Type B pancreatic cell (in vitro differentiated cells): ENCODE measurements around the gene SART1. TPM values are rescaled to one million over a fixed set of nuclear protein-coding genes. Genes with fewer than 3 reads are reported as not detected.

ENCODE experiments used
- DNase-seq: peaks from one replicate; pipeline ENCODE4 v3.0.0; 2021; ENCODE audit warnings: mixed read lengths; ENCODE audit not compliant: unreplicated experiment; ENCODE audit errors: extremely low spot score
- H3K27ac Mint-ChIP-seq: 2 replicates; pipeline ENCODE4 v1.8.0; 2021; ENCODE audit warnings: mild to moderate bottlenecking, mixed read lengths
- H3K27me3 Mint-ChIP-seq: 2 replicates; pipeline ENCODE4 v1.8.0; 2021; ENCODE audit warnings: mixed read lengths
- H3K36me3 Mint-ChIP-seq: 2 replicates; pipeline ENCODE4 v1.8.0; 2021; ENCODE audit warnings: mixed read lengths
- H3K4me1 Mint-ChIP-seq: one replicate; pipeline ENCODE4 v1.8.0; 2021; ENCODE audit warnings: mixed read lengths; ENCODE audit not compliant: unreplicated experiment
- H3K4me3 Mint-ChIP-seq: 2 replicates; pipeline ENCODE4 v1.8.0; 2021; ENCODE audit warnings: mild to moderate bottlenecking, mixed read lengths
- H3K9me3 Mint-ChIP-seq: 2 replicates; pipeline ENCODE4 v1.8.0; 2021; ENCODE audit warnings: mixed read lengths
- CTCF ChIP-seq: fragments of 200-600 bp; sonication (generic); conservative IDR thresholded peaks from 2 replicates; pipeline ENCODE4 v1.5.0; 2021; ENCODE audit warnings: antibody characterized with exemption, mild to moderate bottlenecking
- total RNA-seq: library from RNA; stranded (reverse); gene quantifications from 2 replicates; pipeline ENCODE4 v1.2.1, GENCODE V29; 2021; ENCODE audit warnings: low replicate concordance

Gene SART1
- total RNA-seq, 1 donor from 2014 or later, result 46.0 TPM

- Mint-ChIP-seq H3K27me3 (no peaks in the 10 kb centered on the region), H3K9me3 (no peaks in the 10 kb centered on the region), H3K4me1 (peaks cover 20% of the 10 kb centered on the region), H3K4me3 (peak overlapping the region; percentile 96), H3K27ac (peak overlapping the region; percentile 96), H3K36me3 (peaks cover 14% of the 10 kb centered on the region)
- no peak for DNase-seq
- TF ChIP-seq CTCF, result no peak
Measured at GRCh38 chr11:65960824-65961266, 689 bp upstream of the SART1 start.

DNA sequence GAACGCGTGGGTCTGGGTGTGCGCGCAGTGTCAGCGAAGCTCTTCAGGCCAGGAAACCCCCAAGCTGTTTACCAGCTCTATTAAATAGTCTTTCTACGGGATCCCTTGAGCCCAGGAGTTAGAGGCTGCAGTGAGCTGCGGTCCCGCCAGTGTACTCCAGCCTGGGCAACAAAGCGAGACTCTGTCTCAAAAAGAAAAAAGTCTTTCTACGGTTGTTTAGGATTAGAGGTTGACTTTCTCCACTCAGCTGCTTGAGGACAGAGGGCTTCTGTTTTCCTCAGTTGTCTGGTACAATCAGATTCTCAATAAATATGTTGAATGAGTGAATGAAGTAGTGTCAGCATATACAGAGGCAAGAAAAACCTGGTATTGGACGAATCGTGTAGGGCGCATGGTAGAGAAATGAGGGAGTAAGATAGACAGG lies 619 bp downstream of the SART1 start:
- Mint-ChIP-seq H3K4me1 (peaks cover 20% of the 10 kb centered on the region), H3K4me3 (peak overlapping the region; percentile 96), H3K27ac (peak overlapping the region; percentile 74), H3K36me3 (peaks cover 17% of the 10 kb centered on the region), H3K27me3 (no peaks in the 10 kb centered on the region), H3K9me3 (no peaks in the 10 kb centered on the region)
- no peak for TF ChIP-seq CTCF
- DNase-seq, result no peak

DNA sequence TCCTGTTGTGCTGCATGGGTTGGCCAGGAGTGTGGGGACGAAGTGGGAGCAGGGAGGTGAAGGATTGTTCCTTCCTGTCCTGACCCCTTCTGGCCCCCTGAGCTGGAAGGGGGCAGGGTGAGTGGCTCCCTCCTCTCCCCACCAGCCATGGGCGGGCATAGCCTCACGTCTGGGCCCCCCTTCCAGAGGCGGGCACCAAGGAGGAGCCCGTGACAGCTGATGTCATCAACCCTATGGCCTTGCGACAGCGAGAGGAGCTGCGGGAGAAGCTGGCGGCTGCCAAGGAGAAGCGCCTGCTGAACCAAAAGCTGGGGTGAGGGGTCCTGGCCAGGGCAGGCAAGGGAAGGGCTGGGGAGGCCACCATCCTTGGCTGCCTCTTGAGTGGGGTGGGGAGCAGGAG lies 3.4 kb downstream of the SART1 start:
- DNase-seq, result no peak
- Mint-ChIP-seq H3K9me3 (no peaks in the 10 kb centered on the region), H3K4me1 (peaks cover 20% of the 10 kb centered on the region), H3K36me3 (peaks cover 26% of the 10 kb centered on the region), H3K27me3 (no peaks in the 10 kb centered on the region), H3K4me3 (no peak overlapping the region), H3K27ac (no peak overlapping the region)
- no peak for TF ChIP-seq CTCF

GRCh38 chr11:65965986-65966762 lies 4.6 kb downstream of the SART1 start:
- no peak for TF ChIP-seq CTCF
- Mint-ChIP-seq H3K36me3 (peaks cover 32% of the 10 kb centered on the region), H3K4me3 (no peak overlapping the region), H3K9me3 (no peaks in the 10 kb centered on the region), H3K27ac (no peak overlapping the region), H3K27me3 (no peaks in the 10 kb centered on the region), H3K4me1 (peaks cover 18% of the 10 kb centered on the region)
- no peak for DNase-seq

DNA sequence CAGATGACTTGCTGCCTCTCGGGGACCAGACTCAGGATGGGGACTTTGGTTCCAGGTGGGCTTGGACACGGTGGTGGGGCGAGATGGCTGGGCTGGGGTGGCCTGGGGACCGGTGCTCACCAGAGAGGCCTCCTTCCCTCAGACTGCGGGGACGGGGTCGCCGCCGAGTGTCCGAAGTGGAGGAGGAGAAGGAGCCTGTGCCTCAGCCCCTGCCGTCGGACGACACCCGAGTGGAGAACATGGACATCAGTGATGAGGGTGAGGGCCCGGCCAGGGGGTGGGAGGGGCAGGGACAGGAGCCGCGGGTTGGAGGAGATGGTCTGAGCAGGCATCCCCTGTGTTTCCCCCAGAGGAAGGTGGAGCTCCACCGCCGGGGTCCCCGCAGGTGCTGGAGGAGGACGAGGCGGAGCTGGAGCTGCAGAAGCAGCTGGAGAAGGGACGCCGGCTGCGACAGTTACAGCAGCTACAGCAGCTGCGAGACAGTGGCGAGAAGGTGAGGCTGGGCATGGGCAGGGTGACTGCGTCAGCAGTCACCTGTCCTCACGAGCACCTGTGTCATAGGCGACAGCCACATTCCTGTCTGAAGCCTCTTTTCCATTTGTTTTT lies 5.9 kb downstream of the SART1 start:
- no peak for TF ChIP-seq CTCF
- Mint-ChIP-seq H3K4me1 (peaks cover 9% of the 10 kb centered on the region), H3K36me3 (peaks cover 31% of the 10 kb centered on the region), H3K4me3 (no peak overlapping the region), H3K9me3 (no peaks in the 10 kb centered on the region), H3K27ac (no peak overlapping the region), H3K27me3 (no peaks in the 10 kb centered on the region)
- no peak for DNase-seq
